NCI-H1092 treated with DMSO at 0.1 percent for 48 hours (cell line): ENCODE measurements around the gene AP1AR.

Experiments used
- DNase-seq: peaks from one replicate; lab custom pipeline; 2025; lab: John Stamatoyannopoulos, UW

The AP1AR gene

DNA sequence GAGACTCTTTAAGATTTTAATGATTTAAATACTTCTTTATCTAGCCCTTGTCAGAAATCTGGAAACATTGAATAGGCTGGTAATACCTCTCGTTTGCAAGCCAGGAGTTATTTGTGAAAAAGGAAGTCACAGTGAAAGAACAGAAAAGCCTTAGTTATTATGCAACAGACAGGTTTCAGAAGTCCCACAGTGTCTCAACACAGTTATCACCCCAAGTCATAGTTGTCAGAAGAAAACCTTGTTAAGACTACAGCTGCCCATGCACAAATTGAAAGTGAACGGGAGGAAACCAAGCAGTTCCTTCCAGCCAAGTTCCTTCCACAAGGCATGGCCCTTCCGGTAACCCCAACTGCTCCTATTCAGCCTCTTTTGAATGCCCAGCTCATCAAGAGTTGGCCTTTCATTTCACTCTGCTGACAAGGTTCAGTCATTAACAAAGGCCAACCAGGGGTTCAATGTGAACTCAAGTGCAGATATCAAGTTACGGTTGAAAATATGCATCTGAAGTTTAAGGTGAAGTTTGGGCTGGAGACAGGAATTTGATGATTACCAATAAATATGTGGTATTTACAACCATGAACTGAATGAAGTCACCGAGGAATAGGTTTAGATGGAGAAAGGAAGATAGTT is 81.1 kb downstream of the AP1AR start:
- no peak for DNase-seq

GRCh38 chr4:112315446-112315845 is 83.9 kb downstream of the AP1AR start:
- DNase-seq, result no peak

DNA sequence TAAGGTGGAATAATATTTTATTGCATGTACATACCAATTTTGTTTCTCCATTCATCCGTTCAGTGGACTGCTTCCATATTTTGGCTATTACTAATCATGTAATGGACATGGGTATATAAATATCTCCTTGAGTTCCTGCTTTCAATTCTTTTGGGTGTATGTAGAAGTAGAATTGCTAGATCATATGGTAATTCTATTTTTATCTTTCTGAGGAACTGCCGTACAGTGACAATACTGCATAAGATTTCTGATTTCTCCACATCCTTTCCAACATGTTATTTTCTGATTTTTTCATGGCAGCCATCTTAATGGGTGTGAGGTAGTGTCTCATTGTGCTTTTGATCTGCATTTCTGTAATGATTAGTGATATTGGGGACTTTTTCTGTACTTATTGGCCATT is 84.8 kb downstream of the AP1AR start:
- no peak for DNase-seq

GRCh38 chr4:112318239-112319142 is 86.9 kb downstream of the AP1AR start:
- DNase-seq, result no peak
